CD8-positive, alpha-beta memory T cell (primary cell): ENCODE measurements around the gene TH. TPM values are rescaled to one million over a fixed set of nuclear protein-coding genes. Genes with fewer than 3 reads are reported as not detected.
A peak's percentile ranks its signal among the peaks of the same experiment; 100 is the strongest.
"Not testable (repeated sequence)": the region's sequence is repeated elsewhere in the genome, so short reads cannot be mapped to it uniquely, and the experiment has no call there.

Experiments
- CTCF ChIA-PET: fragments of 350-600 bp; sonication (Branson Sonifier 250); formaldehyde crosslinking; loops from one replicate; lab custom pipeline; 2021; ENCODE audit warnings: antibody characterized with exemption; lab: Charles Lee
- POLR2A ChIA-PET: fragments of 350-600 bp; sonication (Branson Sonifier 250); formaldehyde crosslinking; loops from one replicate; lab custom pipeline; 2021; ENCODE audit warnings: antibody characterized with exemption; lab: Charles Lee
- DNase-seq, 5 donors: peaks; one replicate each; pipeline versions ENCODE4 v3.0.0 to v3.0.0-alpha.2; 2020 to 2022; ENCODE audit warnings: mixed read lengths in 1 of 5
- H3K27ac ChIP-seq: one replicate; pipeline ENCODE4 v1.7.0; 2013; ENCODE audit warnings: low read depth, mild to moderate bottlenecking, low read length, moderate library complexity
- H3K27me3 ChIP-seq: 2 replicates; pipeline ENCODE4 v1.7.0; 2013; ENCODE audit warnings: low read length, mild to moderate bottlenecking; ENCODE audit not compliant: insufficient read depth, poor library complexity, severe bottlenecking
- H3K36me3 ChIP-seq: 2 replicates; pipeline ENCODE4 v1.7.0; 2013; ENCODE audit warnings: mild to moderate bottlenecking, low read length, moderate library complexity; ENCODE audit not compliant: insufficient read depth
- H3K4me1 ChIP-seq: 2 replicates; pipeline ENCODE4 v1.7.0; 2013; ENCODE audit warnings: mild to moderate bottlenecking, low read length, moderate library complexity; ENCODE audit not compliant: insufficient read depth
- H3K4me3 ChIP-seq: 2 replicates; pipeline ENCODE4 v1.7.0; 2013; ENCODE audit warnings: mild to moderate bottlenecking, low read length
- H3K9me3 ChIP-seq: 2 replicates; pipeline ENCODE4 v1.7.0; 2013; ENCODE audit warnings: mild to moderate bottlenecking, low read length
- H3K27ac Mint-ChIP-seq, 8 donors: one replicate each; pipeline ENCODE4 v1.8.0; 2020 to 2021; ENCODE audit warnings: mixed read lengths in 8 of 8, mild to moderate bottlenecking in 6 of 8, inconsistent platforms in 3 of 8, moderate library complexity in 3 of 8
- H3K27me3 Mint-ChIP-seq, 2 donors: one replicate each; pipeline ENCODE4 v1.8.0; 2020 to 2021; ENCODE audit warnings: mixed read lengths in 2 of 2, mild to moderate bottlenecking in 1 of 2, moderate library complexity in 1 of 2
- H3K36me3 Mint-ChIP-seq, 3 donors: one replicate each; pipeline ENCODE4 v1.8.0; 2020 to 2021; ENCODE audit warnings: mixed read lengths in 3 of 3, inconsistent platforms in 1 of 3, mild to moderate bottlenecking in 1 of 3
- H3K4me1 Mint-ChIP-seq, 3 donors: one replicate each; pipeline ENCODE4 v1.8.0; 2020 to 2021; ENCODE audit warnings: mixed read lengths in 3 of 3, inconsistent platforms in 1 of 3, mild to moderate bottlenecking in 1 of 3
- H3K4me3 Mint-ChIP-seq, 7 donors: one replicate each; pipeline ENCODE4 v1.8.0; 2020 to 2021; ENCODE audit warnings: mixed read lengths in 7 of 7, mild to moderate bottlenecking in 6 of 7, moderate library complexity in 4 of 7, inconsistent platforms in 2 of 7
- H3K9me3 Mint-ChIP-seq, 5 donors: one replicate each; pipeline ENCODE4 v1.8.0; 2020 to 2022; ENCODE audit warnings: mixed read lengths in 5 of 5, mild to moderate bottlenecking in 3 of 5, moderate library complexity in 2 of 5, inconsistent platforms in 1 of 5
- polyA plus RNA-seq: library from polyadenylated mRNA; unstranded; fragments of 300-500 nt; fragmentation: Illumina TruSeq; gene quantifications from one replicate; pipeline ENCODE4 v1.2.3, GENCODE V29; 2021
- total RNA-seq, 2 experiments: library from RNA; stranded (reverse); gene quantifications; one replicate each; pipeline ENCODE4 v1.2.3, GENCODE V29; 2021

The TH gene
- total and polyA plus RNA-seq, 3 experiments from 2014 or later, result not detected

DNA sequence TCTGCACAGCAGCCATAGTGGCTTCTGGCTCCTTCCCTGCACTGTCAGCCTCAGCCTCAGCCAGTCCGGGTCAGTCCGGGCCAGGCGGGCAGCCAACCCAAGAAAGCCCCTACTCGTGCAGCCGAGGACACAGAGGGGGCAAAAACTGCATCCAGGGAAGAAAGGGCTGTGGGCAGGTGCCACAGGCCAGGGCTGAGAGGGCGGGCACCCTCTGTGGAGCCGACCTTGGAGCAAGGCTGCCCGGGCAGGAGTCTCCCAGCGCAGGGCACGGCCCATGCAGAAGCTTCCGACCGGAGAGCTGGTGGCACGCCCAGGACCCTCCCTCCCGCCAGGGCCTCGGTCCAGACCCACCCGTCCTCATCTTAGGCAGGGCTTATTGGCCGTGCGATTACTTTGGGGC is 10.5 kb upstream of the TH start:
- H3K9me3 Mint-ChIP-seq, result no peaks in the 10 kb centered on the region
- Histone ChIP-seq H3K27me3 (no peaks in the 10 kb centered on the region), H3K4me3 (no peak overlapping the region), H3K9me3 (no peaks in the 10 kb centered on the region), H3K27ac (no peak overlapping the region), H3K36me3 (no peaks in the 10 kb centered on the region), H3K4me1 (peaks cover 4% of the 10 kb centered on the region)
- peaks cover 0 to 1% (median 0%) of the 10 kb centered on the region in 3 donors for H3K4me1 Mint-ChIP-seq
- H3K36me3 Mint-ChIP-seq, result no peaks in the 10 kb centered on the region
- H3K27ac Mint-ChIP-seq, result no peak overlapping the region
- CTCF ChIA-PET, result no interaction called here
- peaks cover 0 to 13% of the 10 kb centered on the region in 2 donors for H3K27me3 Mint-ChIP-seq
- no peak for DNase-seq
- no peak overlapping the region for H3K4me3 Mint-ChIP-seq
- POLR2A ChIA-PET, result no interaction called here

DNA sequence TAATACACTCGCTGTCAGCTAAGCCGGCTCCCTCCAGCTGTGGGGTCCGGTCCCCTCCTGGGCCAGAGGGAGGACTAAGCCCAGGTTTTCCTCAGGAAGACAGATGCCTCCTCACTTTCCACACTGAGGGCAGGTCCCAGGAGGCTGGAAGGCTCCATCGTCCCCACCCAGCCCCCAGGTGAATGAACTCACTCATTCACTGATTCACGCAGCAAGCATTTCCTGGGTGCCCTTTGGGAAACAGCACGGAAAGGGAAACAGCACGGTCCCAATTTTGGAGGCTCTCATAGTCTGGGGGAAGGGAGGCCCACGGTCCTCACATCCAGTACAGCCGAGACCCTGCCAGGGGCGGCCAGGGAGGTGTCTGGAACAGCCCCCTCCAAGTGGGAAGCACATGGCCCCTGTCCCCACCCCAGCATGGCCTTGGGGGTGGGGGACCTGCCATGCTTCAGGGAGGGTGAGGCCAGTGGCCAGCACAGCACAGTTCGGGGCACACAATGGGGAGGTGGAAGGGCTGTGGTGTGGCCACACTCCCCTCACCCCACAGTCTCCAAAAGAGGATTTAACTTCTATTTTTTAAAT is 9.3 kb upstream of the TH start:
- Mint-ChIP-seq H3K36me3 (no peaks in the 10 kb centered on the region), H3K4me3 (no peak overlapping the region), H3K4me1 (peaks cover 0 to 1% (median 0%) of the 10 kb centered on the region in 3 donors), H3K9me3 (no peaks in the 10 kb centered on the region), H3K27me3 (peaks cover 0 to 7% of the 10 kb centered on the region in 2 donors), H3K27ac (no peak overlapping the region)
- Histone ChIP-seq H3K36me3 (no peaks in the 10 kb centered on the region), H3K27ac (no peak overlapping the region), H3K4me1 (no peaks in the 10 kb centered on the region), H3K9me3 (no peaks in the 10 kb centered on the region), H3K27me3 (no peaks in the 10 kb centered on the region), H3K4me3 (no peak overlapping the region)
- POLR2A ChIA-PET, result no interaction called here
- CTCF ChIA-PET, result no interaction called here
- no peak for DNase-seq

GRCh38 chr11:2180347-2180746 is 8.7 kb upstream of the TH start:
- Histone ChIP-seq H3K4me3 (no peak overlapping the region), H3K36me3 (no peaks in the 10 kb centered on the region), H3K27me3 (no peaks in the 10 kb centered on the region), H3K27ac (no peak overlapping the region), H3K4me1 (no peaks in the 10 kb centered on the region), H3K9me3 (no peaks in the 10 kb centered on the region)
- CTCF ChIA-PET, result no interaction called here
- Mint-ChIP-seq H3K36me3 (no peaks in the 10 kb centered on the region), H3K9me3 (no peaks in the 10 kb centered on the region), H3K4me3 (no peak overlapping the region), H3K4me1 (peaks cover 0 to 1% (median 0%) of the 10 kb centered on the region in 3 donors), H3K27me3 (peaks cover 0 to 6% of the 10 kb centered on the region in 2 donors), H3K27ac (no peak overlapping the region)
- DNase-seq, result no peak
- POLR2A ChIA-PET, result no interaction called here

DNA sequence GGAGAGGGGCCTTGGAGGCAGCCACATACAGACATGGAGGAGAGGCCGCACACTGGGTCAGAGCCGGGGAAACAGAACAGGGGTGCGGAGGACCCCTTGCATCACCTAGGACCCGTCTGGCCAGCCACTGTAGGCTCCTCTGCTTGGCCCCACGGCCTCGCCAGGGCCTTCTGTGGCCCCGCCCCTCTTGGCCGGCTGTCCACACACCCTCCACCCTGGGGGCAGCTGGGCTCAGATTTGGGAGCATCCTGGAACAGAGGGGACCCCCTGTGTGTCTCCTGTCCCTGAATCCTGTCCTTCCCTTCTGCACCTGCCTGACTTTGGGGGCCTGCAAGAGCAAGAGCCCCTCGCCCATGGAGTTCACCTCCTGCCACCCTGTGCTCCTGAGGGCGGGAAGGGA is 7.9 kb upstream of the TH start:
- Histone ChIP-seq H3K4me3 (no peak overlapping the region), H3K9me3 (no peaks in the 10 kb centered on the region), H3K27me3 (no peaks in the 10 kb centered on the region), H3K27ac (no peak overlapping the region), H3K36me3 (no peaks in the 10 kb centered on the region), H3K4me1 (no peaks in the 10 kb centered on the region)
- Mint-ChIP-seq H3K27me3 (no peaks in the 10 kb centered on the region), H3K36me3 (no peaks in the 10 kb centered on the region), H3K4me3 (no peak overlapping the region), H3K27ac (no peak overlapping the region), H3K9me3 (no peaks in the 10 kb centered on the region), H3K4me1 (peaks cover 0 to 1% (median 0%) of the 10 kb centered on the region in 3 donors)
- no peak for DNase-seq
- CTCF ChIA-PET, result no interaction called here
- POLR2A ChIA-PET, result no interaction called here

DNA sequence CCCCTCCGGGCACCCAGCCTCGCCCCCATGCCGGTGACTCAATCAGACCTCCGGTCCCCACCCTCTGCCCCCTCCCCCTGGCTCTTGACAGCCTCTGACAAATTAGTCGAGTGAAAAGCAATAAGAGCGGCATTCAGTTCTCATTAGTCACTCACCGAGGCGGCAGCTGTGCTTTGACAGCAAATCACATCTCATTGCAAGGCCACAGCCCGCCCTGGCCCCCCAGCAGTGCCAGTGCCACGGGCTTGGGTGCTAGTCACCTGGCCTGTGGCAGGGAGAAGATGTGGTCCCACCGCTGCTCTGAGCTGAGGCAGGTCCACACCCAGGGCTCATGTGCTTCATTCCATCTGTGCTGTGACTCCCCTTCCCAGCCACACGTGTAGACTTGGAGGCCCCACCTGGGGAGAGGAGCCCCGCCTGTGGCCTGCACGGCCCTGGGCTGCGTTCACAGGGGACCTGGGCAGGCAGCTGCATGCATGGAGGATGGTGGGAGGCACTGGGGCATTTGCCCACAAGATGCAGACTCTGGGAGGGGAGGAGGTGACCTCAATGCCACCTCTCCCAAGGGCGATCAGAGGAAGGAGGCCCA is 7.4 kb upstream of the TH start:
- H3K4me3 Mint-ChIP-seq, result no peak overlapping the region
- no peak for DNase-seq
- Histone ChIP-seq H3K4me3 (no peak overlapping the region), H3K36me3 (no peaks in the 10 kb centered on the region), H3K4me1 (no peaks in the 10 kb centered on the region), H3K9me3 (no peaks in the 10 kb centered on the region), H3K27ac (no peak overlapping the region), H3K27me3 (no peaks in the 10 kb centered on the region)
- peaks cover 0 to 1% (median 0%) of the 10 kb centered on the region in 3 donors for H3K4me1 Mint-ChIP-seq
- no peak overlapping the region for H3K27ac Mint-ChIP-seq
- ChIA-PET CTCF (no interaction called here), POLR2A (no interaction called here)
- no peaks in the 10 kb centered on the region for H3K9me3 Mint-ChIP-seq
- H3K27me3 Mint-ChIP-seq, result no peaks in the 10 kb centered on the region
- no peaks in the 10 kb centered on the region for H3K36me3 Mint-ChIP-seq

DNA sequence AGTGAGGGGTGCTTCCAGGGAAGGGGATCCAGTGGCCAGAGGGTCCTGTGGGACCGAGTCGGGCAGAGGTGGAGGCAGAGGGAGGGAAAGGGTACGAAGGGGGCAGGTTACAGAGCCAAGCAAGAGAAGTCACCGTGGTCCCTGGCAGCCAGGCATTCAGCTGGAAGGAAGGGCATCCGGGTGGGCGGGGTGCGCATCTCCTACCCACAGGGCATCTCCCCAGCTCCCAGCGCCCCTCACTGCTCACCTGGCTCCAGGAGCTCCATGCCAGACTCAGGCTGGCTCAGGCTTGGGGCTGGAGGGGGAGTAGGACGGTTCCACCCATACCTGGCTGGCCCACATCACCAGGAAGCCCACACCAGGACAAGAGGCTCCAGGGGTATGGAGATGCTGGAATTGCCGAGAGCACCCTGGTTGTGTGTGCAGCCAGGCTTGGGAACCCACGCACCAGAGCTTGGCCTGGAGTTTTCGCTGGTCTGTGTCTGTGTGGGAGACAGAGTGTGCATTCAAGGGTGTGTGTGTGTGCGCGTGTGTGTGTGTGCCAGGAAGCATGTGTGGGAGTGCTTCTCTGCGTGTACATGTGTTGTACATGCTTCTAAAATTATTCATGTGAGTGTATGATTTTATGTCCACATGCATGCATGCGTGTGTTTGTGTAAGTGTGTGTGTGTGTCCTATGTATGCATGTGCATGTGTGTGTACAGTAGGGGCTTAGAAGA is 6.6 kb upstream of the TH start:
- CTCF ChIA-PET, result not testable (repeated sequence)

GRCh38 chr11:2177076-2177475 is 5.5 kb upstream of the TH start:
- H3K4me3 ChIP-seq, result no peak overlapping the region
- no peak overlapping the region for H3K27ac ChIP-seq
- no peaks in the 10 kb centered on the region for H3K27me3 ChIP-seq
- no peaks in the 10 kb centered on the region for H3K9me3 ChIP-seq
- POLR2A ChIA-PET, result no interaction called here
- no peak for DNase-seq
- H3K4me1 ChIP-seq, result no peaks in the 10 kb centered on the region
- no peaks in the 10 kb centered on the region for H3K36me3 ChIP-seq
- Mint-ChIP-seq H3K27ac (no peak overlapping the region), H3K4me1 (no peaks in the 10 kb centered on the region), H3K9me3 (no peaks in the 10 kb centered on the region), H3K27me3 (no peaks in the 10 kb centered on the region), H3K36me3 (no peaks in the 10 kb centered on the region), H3K4me3 (no peak overlapping the region)
- CTCF ChIA-PET, result no interaction called here

More for the DNA sequence above, 6.6 kb upstream of the TH start:
- H3K9me3 Mint-ChIP-seq, H3K4me3 Mint-ChIP-seq, POLR2A ChIA-PET, H3K27ac ChIP-seq, H3K4me3 ChIP-seq, H3K27me3 Mint-ChIP-seq, H3K27ac Mint-ChIP-seq, H3K4me1 Mint-ChIP-seq, H3K36me3 Mint-ChIP-seq, H3K9me3 ChIP-seq, H3K27me3 ChIP-seq, H3K4me1 ChIP-seq, H3K36me3 ChIP-seq, DNase-seq: not testable (repeated sequence)

DNA sequence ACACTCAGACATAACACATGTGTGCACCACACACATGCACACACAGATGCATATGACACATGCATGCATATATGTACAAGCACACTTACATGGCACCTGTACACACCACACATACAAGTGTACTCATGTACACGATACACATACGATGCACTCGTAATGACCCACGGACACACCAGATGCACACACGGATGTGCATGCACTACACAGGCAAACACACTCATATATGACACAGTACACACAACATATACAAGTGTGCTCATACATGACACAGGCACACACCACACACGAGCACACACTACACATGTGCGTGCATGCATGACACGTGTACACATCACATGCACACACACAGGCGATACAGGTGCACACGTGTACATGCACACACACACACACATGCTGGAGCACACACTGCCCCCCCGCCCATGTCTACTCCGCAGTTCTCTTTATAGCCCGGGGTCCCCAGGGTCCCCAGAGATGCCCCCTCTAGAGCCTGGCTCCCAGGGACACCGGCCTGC is 4.8 kb upstream of the TH start:
- no peaks in the 10 kb centered on the region for H3K4me1 ChIP-seq
- Mint-ChIP-seq H3K36me3 (no peaks in the 10 kb centered on the region), H3K4me3 (no peak overlapping the region), H3K27me3 (no peaks in the 10 kb centered on the region), H3K27ac (peak overlapping the region in 2 of 8 donors; percentile 19 to 44), H3K4me1 (no peaks in the 10 kb centered on the region), H3K9me3 (no peaks in the 10 kb centered on the region)
- ChIA-PET CTCF (no interaction called here), POLR2A (no interaction called here)
- no peaks in the 10 kb centered on the region for H3K27me3 ChIP-seq
- H3K27ac ChIP-seq, result no peak overlapping the region
- no peak overlapping the region for H3K4me3 ChIP-seq
- H3K9me3 ChIP-seq, result no peaks in the 10 kb centered on the region
- no peaks in the 10 kb centered on the region for H3K36me3 ChIP-seq
- no peak for DNase-seq
